Jurkat, Clone E6-1 (cell line): ENCODE data around the gene TSPAN17.
"Not testable (repeated sequence)": the region's sequence is repeated elsewhere in the genome, so short reads cannot be mapped to it uniquely, and the experiment has no call there.

Experiments used
- DNase-seq: peaks from one replicate; pipeline ENCODE4 v3.0.0-alpha.2; 2011; ENCODE audit warnings: low read depth, low spot score
- H3K4me3 ChIP-seq: 2 replicates; pipeline ENCODE4 v1.5.1; 2011; ENCODE audit warnings: mild to moderate bottlenecking, low read length, control low read depth, moderate library complexity

Gene TSPAN17

GRCh38 chr5:176693477-176693851 is 46.2 kb downstream of the TSPAN17 start:
- H3K4me3 ChIP-seq = no peak overlapping the region
- no peak for DNase-seq

DNA sequence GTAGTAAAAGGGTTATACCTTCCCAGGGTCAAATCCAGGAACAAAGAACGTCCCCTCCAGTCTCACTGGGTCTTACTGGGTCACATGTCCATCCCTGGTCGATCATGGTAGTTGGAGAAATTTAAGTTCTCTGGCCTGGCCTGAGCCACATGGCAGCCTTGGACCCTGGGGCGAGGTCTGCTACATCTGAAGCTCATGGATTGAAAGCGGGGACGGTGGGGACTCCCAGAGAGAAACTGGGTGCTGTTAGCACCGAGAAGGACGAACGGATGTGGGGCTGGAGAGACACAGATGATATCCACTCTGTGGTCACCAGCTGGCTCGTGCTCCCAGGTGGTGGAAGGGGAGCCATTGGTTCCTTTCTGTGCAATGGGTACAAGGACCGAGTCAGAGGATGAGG is 46.9 kb downstream of the TSPAN17 start:
- H3K4me3 ChIP-seq = no peak overlapping the region
- no peak for DNase-seq

DNA sequence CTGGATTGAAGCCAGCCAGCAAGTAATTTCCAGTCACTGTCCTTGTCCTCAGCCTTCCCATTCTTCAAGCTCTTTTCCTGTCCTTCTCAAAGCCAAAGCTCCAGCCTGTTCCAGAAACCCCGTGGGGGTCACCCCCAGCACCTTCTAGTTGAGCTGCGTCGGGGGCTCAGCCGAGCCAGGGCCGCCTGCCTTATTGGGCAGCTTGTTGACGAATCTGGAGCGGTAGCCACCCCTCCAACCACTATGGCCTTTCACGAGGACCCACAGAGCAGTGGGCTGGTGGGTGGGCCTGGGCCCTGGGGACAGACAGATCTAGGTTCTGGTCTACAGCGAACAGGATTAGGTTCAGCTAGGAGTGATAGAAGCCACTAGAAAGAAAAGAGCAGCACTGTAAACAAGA is 47.3 kb downstream of the TSPAN17 start:
- no peak for DNase-seq
- no peak overlapping the region for H3K4me3 ChIP-seq

- DNase-seq = no peak
- H3K4me3 ChIP-seq = no peak overlapping the region
These were observed 47.8 kb downstream of the TSPAN17 start for GRCh38 chr5:176695073-176695472.

GRCh38 chr5:176697267-176697933 is 50.1 kb downstream of the TSPAN17 start:
- no peak overlapping the region for H3K4me3 ChIP-seq
- DNase-seq = no peak

DNA sequence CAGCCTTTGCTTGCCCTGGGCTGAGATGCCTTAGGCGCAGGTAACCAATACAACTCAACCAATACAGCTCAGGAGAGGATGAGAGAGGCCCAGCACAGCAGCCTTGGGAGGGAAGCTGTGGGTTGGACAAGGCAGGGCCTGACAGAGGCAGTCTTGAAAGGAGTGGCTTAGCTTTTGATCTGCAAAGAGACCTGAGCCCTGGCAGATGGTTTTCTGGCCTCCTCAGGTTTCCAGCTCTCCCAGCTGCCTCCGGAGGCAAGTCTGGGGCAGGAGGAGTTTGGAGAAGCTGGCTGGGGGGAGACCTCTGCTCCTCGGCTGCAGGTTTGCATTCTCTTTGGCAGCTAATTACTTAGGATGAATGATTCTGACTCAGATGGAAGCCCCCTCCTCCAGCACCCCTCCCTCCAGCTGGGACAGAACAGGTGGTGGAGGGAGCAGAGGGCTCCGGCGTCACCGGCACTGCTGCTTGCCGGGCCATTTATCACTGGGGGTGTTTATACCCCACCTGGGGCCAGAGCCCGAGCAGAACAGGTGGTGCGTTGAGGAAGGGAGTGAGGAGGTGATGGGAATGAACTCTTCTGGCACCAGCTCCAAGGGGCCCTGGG is 50.8 kb downstream of the TSPAN17 start:
- DNase-seq = no peak
- H3K4me3 ChIP-seq = no peak overlapping the region

GRCh38 chr5:176699446-176699845 is 52.2 kb downstream of the TSPAN17 start:
- DNase-seq, H3K4me3 ChIP-seq: not testable (repeated sequence)

GRCh38 chr5:176700239-176700847 is 53.1 kb downstream of the TSPAN17 start:
- no peak overlapping the region for H3K4me3 ChIP-seq
- DNase-seq = peak; percentile 4

- no peak overlapping the region for H3K4me3 ChIP-seq
- DNase-seq = no peak
These were observed 55.7 kb downstream of the TSPAN17 start for GRCh38 chr5:176702671-176703641.

- no peak overlapping the region for H3K4me3 ChIP-seq
- no peak for DNase-seq
These were observed 56.6 kb downstream of the TSPAN17 start for GRCh38 chr5:176703857-176704256.

- DNase-seq = no peak
- no peak overlapping the region for H3K4me3 ChIP-seq
These were observed 57.1 kb downstream of the TSPAN17 start for GRCh38 chr5:176704355-176704754.

DNA sequence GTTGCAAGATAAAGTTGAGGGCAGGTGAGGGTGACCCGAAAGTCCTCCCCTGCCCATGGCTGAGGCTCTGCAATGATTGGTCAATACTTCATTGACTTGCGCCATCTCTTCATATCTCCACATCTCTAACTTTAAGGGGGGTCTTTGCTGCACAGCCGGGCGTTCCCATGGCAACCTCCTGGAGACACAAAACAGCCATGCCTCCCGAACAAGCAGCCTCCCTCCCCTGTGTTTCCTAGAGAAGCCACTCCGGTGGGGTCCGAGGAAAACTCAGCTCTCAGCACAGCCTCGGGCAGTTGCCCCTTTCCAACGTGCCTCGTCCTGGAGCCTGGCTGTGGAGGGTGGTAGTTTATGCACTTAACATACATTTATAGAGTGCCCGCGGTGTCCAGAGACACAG is 57.5 kb downstream of the TSPAN17 start:
- no peak for DNase-seq
- H3K4me3 ChIP-seq = no peak overlapping the region
